Measurements from ENCODE around the gene CDC23.

Gene CDC23

DNA sequence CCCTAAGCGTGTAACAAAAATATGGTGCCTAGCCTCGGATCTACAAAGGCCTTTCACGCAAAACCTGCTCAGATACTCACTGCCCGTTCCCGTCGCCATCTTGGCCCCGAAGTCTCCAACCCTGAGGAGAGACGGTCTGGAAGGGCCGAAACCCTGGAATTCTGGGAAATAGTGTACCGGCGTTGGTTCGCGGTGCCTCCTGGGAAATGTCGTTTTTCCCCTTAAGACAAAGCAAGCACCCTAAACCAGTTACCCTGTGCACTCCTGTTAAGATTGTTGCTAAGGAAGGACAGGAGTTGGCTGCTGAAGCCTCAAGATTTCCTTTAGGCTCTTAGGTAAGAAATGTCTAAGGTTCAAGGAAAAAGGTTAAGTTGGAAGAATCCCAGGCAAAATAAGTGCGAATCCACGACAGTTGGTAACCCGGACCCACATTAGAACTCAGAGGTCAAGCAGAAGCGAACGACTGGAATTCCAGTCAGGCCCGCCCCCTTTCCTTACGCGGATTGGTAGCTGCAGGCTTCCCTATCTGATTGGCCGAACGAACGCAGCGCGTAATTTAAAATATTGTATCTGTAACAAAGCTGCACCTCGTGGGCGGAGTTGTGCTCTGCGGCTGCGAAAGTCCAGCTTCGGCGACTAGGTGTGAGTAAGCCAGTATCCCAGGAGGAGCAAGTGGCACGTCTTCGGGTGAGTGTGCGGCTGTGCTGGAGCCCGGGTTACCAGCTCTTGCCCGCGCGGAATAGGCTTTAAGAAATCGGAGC is 34.4 kb downstream of the CDC23 start, which contains the start of the genes BRD8 and KIF20A (continued):
- TF ChIP-seq, protein P1, sequence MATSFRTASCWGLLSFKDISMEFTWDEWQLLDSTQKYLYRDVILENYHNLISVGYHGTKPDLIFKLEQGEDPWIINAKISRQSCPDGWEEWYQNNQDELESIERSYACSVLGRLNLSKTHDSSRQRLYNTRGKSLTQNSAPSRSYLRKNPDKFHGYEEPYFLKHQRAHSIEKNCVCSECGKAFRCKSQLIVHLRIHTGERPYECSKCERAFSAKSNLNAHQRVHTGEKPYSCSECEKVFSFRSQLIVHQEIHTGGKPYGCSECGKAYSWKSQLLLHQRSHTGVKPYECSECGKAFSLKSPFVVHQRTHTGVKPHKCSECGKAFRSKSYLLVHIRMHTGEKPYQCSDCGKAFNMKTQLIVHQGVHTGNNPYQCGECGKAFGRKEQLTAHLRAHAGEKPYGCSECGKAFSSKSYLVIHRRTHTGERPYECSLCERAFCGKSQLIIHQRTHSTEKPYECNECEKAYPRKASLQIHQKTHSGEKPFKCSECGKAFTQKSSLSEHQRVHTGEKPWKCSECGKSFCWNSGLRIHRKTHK (tag by site-specific recombination; IDR thresholded peaks at IDR 0.05): no peak
- TF ChIP-seq, protein P2, sequence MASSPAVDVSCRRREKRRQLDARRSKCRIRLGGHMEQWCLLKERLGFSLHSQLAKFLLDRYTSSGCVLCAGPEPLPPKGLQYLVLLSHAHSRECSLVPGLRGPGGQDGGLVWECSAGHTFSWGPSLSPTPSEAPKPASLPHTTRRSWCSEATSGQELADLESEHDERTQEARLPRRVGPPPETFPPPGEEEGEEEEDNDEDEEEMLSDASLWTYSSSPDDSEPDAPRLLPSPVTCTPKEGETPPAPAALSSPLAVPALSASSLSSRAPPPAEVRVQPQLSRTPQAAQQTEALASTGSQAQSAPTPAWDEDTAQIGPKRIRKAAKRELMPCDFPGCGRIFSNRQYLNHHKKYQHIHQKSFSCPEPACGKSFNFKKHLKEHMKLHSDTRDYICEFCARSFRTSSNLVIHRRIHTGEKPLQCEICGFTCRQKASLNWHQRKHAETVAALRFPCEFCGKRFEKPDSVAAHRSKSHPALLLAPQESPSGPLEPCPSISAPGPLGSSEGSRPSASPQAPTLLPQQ (tag by site-specific recombination; IDR thresholded peaks at IDR 0.05): peak; percentile 53; the same call in 1 of the 2 replicates
- TF ChIP-seq IKZF3 (tag by site-specific recombination; IDR thresholded peaks at IDR 0.05) (peak; percentile 95), ZNF785 (tag by site-specific recombination; IDR thresholded peaks at IDR 0.05) (no peak), ZNF473 (tag by site-specific recombination; IDR thresholded peaks at IDR 0.05) (no peak), ZNF2 (tag by site-specific recombination; IDR thresholded peaks at IDR 0.05) (peak; percentile 98), ZNF16 (tag by site-specific recombination; IDR thresholded peaks at IDR 0.05; ENCODE audit: low read depth) (no peak), HOXC10 (CRISPR knock-in tag; IDR thresholded peaks at IDR 0.05) (no peak), ZNF274 (IDR thresholded peaks at IDR 0.05; ENCODE audit: low read length) (no peak), ZNF274 (tag by site-specific recombination; IDR thresholded peaks at IDR 0.05; ENCODE audit: borderline replicate concordance) (no peak), ZFP69B (tag by site-specific recombination; IDR thresholded peaks at IDR 0.05) (peak; percentile 37; the same call in 1 of the 2 replicates)
- TF ChIP-seq, protein P3, sequence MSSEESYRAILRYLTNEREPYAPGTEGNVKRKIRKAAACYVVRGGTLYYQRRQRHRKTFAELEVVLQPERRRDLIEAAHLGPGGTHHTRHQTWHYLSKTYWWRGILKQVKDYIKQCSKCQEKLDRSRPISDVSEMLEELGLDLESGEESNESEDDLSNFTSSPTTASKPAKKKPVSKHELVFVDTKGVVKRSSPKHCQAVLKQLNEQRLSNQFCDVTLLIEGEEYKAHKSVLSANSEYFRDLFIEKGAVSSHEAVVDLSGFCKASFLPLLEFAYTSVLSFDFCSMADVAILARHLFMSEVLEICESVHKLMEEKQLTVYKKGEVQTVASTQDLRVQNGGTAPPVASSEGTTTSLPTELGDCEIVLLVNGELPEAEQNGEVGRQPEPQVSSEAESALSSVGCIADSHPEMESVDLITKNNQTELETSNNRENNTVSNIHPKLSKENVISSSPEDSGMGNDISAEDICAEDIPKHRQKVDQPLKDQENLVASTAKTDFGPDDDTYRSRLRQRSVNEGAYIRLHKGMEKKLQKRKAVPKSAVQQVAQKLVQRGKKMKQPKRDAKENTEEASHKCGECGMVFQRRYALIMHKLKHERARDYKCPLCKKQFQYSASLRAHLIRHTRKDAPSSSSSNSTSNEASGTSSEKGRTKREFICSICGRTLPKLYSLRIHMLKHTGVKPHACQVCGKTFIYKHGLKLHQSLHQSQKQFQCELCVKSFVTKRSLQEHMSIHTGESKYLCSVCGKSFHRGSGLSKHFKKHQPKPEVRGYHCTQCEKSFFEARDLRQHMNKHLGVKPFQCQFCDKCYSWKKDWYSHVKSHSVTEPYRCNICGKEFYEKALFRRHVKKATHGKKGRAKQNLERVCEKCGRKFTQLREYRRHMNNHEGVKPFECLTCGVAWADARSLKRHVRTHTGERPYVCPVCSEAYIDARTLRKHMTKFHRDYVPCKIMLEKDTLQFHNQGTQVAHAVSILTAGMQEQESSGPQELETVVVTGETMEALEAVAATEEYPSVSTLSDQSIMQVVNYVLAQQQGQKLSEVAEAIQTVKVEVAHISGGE (tag by site-specific recombination; conservative IDR thresholded peaks at IDR 0.05; ENCODE audit: low read depth): peak; percentile 7; the same call in 1 of the 2 replicates
- TF ChIP-seq, protein P4, sequence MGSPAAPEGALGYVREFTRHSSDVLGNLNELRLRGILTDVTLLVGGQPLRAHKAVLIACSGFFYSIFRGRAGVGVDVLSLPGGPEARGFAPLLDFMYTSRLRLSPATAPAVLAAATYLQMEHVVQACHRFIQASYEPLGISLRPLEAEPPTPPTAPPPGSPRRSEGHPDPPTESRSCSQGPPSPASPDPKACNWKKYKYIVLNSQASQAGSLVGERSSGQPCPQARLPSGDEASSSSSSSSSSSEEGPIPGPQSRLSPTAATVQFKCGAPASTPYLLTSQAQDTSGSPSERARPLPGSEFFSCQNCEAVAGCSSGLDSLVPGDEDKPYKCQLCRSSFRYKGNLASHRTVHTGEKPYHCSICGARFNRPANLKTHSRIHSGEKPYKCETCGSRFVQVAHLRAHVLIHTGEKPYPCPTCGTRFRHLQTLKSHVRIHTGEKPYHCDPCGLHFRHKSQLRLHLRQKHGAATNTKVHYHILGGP (tag by site-specific recombination; IDR thresholded peaks at IDR 0.05): no peak
- TF ChIP-seq, protein P5, sequence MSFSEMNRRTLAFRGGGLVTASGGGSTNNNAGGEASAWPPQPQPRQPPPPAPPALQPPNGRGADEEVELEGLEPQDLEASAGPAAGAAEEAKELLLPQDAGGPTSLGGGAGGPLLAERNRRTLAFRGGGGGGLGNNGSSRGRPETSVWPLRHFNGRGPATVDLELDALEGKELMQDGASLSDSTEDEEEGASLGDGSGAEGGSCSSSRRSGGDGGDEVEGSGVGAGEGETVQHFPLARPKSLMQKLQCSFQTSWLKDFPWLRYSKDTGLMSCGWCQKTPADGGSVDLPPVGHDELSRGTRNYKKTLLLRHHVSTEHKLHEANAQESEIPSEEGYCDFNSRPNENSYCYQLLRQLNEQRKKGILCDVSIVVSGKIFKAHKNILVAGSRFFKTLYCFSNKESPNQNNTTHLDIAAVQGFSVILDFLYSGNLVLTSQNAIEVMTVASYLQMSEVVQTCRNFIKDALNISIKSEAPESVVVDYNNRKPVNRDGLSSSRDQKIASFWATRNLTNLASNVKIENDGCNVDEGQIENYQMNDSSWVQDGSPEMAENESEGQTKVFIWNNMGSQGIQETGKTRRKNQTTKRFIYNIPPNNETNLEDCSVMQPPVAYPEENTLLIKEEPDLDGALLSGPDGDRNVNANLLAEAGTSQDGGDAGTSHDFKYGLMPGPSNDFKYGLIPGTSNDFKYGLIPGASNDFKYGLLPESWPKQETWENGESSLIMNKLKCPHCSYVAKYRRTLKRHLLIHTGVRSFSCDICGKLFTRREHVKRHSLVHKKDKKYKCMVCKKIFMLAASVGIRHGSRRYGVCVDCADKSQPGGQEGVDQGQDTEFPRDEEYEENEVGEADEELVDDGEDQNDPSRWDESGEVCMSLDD (tag by site-specific recombination; IDR thresholded peaks at IDR 0.05): no peak
- TF ChIP-seq, protein P6, sequence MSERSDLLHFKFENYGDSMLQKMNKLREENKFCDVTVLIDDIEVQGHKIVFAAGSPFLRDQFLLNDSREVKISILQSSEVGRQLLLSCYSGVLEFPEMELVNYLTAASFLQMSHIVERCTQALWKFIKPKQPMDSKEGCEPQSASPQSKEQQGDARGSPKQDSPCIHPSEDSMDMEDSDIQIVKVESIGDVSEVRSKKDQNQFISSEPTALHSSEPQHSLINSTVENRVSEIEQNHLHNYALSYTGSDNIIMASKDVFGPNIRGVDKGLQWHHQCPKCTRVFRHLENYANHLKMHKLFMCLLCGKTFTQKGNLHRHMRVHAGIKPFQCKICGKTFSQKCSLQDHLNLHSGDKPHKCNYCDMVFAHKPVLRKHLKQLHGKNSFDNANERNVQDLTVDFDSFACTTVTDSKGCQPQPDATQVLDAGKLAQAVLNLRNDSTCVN (tag by site-specific recombination; optimal IDR thresholded peaks at IDR 0.05): no peak
- TF ChIP-seq, protein P7, sequence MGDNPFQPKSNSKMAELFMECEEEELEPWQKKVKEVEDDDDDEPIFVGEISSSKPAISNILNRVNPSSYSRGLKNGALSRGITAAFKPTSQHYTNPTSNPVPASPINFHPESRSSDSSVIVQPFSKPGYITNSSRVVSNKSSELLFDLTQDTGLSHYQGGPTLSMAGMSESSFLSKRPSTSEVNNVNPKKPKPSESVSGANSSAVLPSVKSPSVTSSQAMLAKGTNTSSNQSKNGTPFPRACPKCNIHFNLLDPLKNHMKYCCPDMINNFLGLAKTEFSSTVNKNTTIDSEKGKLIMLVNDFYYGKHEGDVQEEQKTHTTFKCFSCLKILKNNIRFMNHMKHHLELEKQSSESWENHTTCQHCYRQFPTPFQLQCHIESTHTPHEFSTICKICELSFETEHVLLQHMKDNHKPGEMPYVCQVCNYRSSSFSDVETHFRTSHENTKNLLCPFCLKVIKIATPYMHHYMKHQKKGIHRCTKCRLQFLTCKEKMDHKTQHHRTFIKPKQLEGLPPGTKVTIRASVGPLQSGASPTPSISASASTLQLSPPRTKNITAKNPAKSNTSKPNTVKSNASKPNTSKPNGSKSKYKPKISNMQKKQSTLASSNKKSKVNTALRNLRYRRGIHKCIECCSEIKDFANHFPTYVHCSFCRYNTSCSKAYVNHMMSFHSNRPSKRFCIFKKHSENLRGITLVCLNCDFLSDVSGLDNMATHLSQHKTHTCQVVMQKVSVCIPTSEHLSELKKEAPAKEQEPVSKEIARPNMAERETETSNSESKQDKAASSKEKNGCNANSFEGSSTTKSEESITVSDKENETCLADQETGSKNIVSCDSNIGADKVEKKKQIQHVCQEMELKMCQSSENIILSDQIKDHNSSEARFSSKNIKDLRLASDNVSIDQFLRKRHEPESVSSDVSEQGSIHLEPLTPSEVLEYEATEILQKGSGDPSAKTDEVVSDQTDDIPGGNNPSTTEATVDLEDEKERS (tag by site-specific recombination; IDR thresholded peaks at IDR 0.05): no peak
- TF ChIP-seq, protein P8, sequence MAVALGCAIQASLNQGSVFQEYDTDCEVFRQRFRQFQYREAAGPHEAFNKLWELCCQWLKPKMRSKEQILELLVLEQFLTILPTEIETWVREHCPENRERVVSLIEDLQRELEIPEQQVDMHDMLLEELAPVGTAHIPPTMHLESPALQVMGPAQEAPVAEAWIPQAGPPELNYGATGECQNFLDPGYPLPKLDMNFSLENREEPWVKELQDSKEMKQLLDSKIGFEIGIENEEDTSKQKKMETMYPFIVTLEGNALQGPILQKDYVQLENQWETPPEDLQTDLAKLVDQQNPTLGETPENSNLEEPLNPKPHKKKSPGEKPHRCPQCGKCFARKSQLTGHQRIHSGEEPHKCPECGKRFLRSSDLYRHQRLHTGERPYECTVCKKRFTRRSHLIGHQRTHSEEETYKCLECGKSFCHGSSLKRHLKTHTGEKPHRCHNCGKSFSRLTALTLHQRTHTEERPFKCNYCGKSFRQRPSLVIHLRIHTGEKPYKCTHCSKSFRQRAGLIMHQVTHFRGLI (tag by site-specific recombination; IDR thresholded peaks at IDR 0.05): peak; percentile 43; the same call in 1 of the 2 replicates

Data from HEK293 (cell line).